IPS DF 4.7 (cell line): ENCODE measurements around the gene DCUN1D1.
"Not testable (repeated sequence)": the region's sequence is repeated elsewhere in the genome, so short reads cannot be mapped to it uniquely, and the experiment has no call there.

ENCODE experiments used
- DNase-seq: peaks from one replicate; pipeline ENCODE4 v3.0.0-alpha.2; 2013; ENCODE audit warnings: low spot score; ENCODE audit errors: extremely low read depth

The DCUN1D1 gene

GRCh38 chr3:182980204-182981037 lies at the start of gene DCUN1D1:
TSS of gene DCUN1D1 (minus strand) at chr3:182980538. CDS start at chr3:182980489, 49 bp downstream.
- no peak for DNase-seq

- no peak for DNase-seq
Measured at GRCh38 chr3:183028416-183028815, 48.1 kb upstream of the DCUN1D1 start.

GRCh38 chr3:183027276-183027675 lies 46.9 kb upstream of the DCUN1D1 start:
- no peak for DNase-seq

- no peak for DNase-seq
Measured at GRCh38 chr3:183022936-183023516, 42.7 kb upstream of the DCUN1D1 start.

- DNase-seq, result no peak
Measured at GRCh38 chr3:183018421-183019192, 38.3 kb upstream of the DCUN1D1 start.

- no peak for DNase-seq
Measured at GRCh38 chr3:183015185-183015584, 34.8 kb upstream of the DCUN1D1 start.

GRCh38 chr3:183013856-183014255 lies 33.5 kb upstream of the DCUN1D1 start:
- no peak for DNase-seq

- DNase-seq, result no peak
Measured at GRCh38 chr3:183013074-183013473, 32.7 kb upstream of the DCUN1D1 start.

- no peak for DNase-seq
Measured at GRCh38 chr3:183008800-183009199, 28.5 kb upstream of the DCUN1D1 start.

- no peak for DNase-seq
Measured at GRCh38 chr3:183008303-183008702, 28.0 kb upstream of the DCUN1D1 start.

- DNase-seq, result no peak
Measured at GRCh38 chr3:183006396-183007002, 26.2 kb upstream of the DCUN1D1 start.

GRCh38 chr3:182999767-183000166 lies 19.4 kb upstream of the DCUN1D1 start:
- DNase-seq, result no peak

- DNase-seq, result not testable (repeated sequence)
Measured at GRCh38 chr3:182993486-182994201, 13.3 kb upstream of the DCUN1D1 start.

- DNase-seq, result no peak
Measured at GRCh38 chr3:182989566-182989965, 9.2 kb upstream of the DCUN1D1 start.

GRCh38 chr3:182986021-182986420 lies 5.7 kb upstream of the DCUN1D1 start:
- no peak for DNase-seq

GRCh38 chr3:182983876-182984275 lies 3.5 kb upstream of the DCUN1D1 start:
- no peak for DNase-seq

- no peak for DNase-seq
Measured at GRCh38 chr3:182981038-182981380, 671 bp upstream of the DCUN1D1 start.

GRCh38 chr3:182979674-182980191 lies 605 bp downstream of the DCUN1D1 start:
- DNase-seq, result no peak

- DNase-seq, result no peak
Measured at GRCh38 chr3:182979103-182979673, 1.1 kb downstream of the DCUN1D1 start.

GRCh38 chr3:182978387-182978786 lies 2.0 kb downstream of the DCUN1D1 start:
- DNase-seq, result no peak

GRCh38 chr3:182973047-182973446 lies 7.3 kb downstream of the DCUN1D1 start:
- DNase-seq, result no peak
